ENCODE measurements around the gene ARG2. TPM values are rescaled to one million over a fixed set of nuclear protein-coding genes. Genes with fewer than 3 reads are reported as not detected.

Gene ARG2
- 4.4 and 4.5 TPM in 2 replicates for total RNA-seq (2014; rRNA removed; shearing (Covaris generic))

- DNase-seq (ENCODE audit: low spot score), result peak; percentile 85
Observed at GRCh38 chr14:67619446-67620216, at the start of gene ARG2. Gene ARG2 (plus strand): TSS chr14:67619920. CDS start chr14:67619978, 58 bp downstream.

GRCh38 chr14:67570453-67570852 is 49.3 kb upstream of the ARG2 start:
- no peak for DNase-seq (ENCODE audit: low spot score)

GRCh38 chr14:67571275-67571990 is 48.3 kb upstream of the ARG2 start:
- DNase-seq (ENCODE audit: low spot score), result peak; percentile 60

- DNase-seq (ENCODE audit: low spot score), result no peak
Observed at GRCh38 chr14:67571991-67572323, 47.8 kb upstream of the ARG2 start.

GRCh38 chr14:67572608-67573007 is 47.1 kb upstream of the ARG2 start:
- no peak for DNase-seq (ENCODE audit: low spot score)

- DNase-seq (ENCODE audit: low spot score), result no peak
Observed at GRCh38 chr14:67573228-67574010, 46.3 kb upstream of the ARG2 start.

GRCh38 chr14:67574156-67574555 is 45.6 kb upstream of the ARG2 start:
- DNase-seq (ENCODE audit: low spot score), result no peak

GRCh38 chr14:67574806-67575205 is 44.9 kb upstream of the ARG2 start:
- DNase-seq (ENCODE audit: low spot score), result no peak

GRCh38 chr14:67575684-67576083 is 44.0 kb upstream of the ARG2 start:
- peak; percentile 29 for DNase-seq (ENCODE audit: low spot score)

- no peak for DNase-seq (ENCODE audit: low spot score)
Observed at GRCh38 chr14:67576216-67576955, 43.3 kb upstream of the ARG2 start.

GRCh38 chr14:67577181-67577808 is 42.4 kb upstream of the ARG2 start:
- no peak for DNase-seq (ENCODE audit: low spot score)

- no peak for DNase-seq (ENCODE audit: low spot score)
Observed at GRCh38 chr14:67577909-67578749, 41.6 kb upstream of the ARG2 start.

- DNase-seq (ENCODE audit: low spot score), result no peak
Observed at GRCh38 chr14:67579040-67579439, 40.7 kb upstream of the ARG2 start.

GRCh38 chr14:67579636-67580035 is 40.1 kb upstream of the ARG2 start:
- no peak for DNase-seq (ENCODE audit: low spot score)

- no peak for DNase-seq (ENCODE audit: low spot score)
Observed at GRCh38 chr14:67580336-67581171, 39.2 kb upstream of the ARG2 start.

- DNase-seq (ENCODE audit: low spot score), result no peak
Observed at GRCh38 chr14:67581643-67582042, 38.1 kb upstream of the ARG2 start.

GRCh38 chr14:67582061-67582460 is 37.7 kb upstream of the ARG2 start:
- DNase-seq (ENCODE audit: low spot score), result no peak

- DNase-seq (ENCODE audit: low spot score), result peak; percentile 58
Observed at GRCh38 chr14:67583711-67584644, 35.7 kb upstream of the ARG2 start.
